Activated T-cell treated with anti-CD3 and anti-CD28 coated beads, Interleukin-2, amount 50 U/mL, for 1 hour (primary cell): ENCODE measurements around the gene MASTL.

Experiments
- DNase-seq: peaks from one replicate; pipeline ENCODE4 v3.0.0-alpha.2; 2020

Gene MASTL

GRCh38 chr10:27225642-27226257 is 70.6 kb downstream of the MASTL start:
- no peak for DNase-seq

DNA sequence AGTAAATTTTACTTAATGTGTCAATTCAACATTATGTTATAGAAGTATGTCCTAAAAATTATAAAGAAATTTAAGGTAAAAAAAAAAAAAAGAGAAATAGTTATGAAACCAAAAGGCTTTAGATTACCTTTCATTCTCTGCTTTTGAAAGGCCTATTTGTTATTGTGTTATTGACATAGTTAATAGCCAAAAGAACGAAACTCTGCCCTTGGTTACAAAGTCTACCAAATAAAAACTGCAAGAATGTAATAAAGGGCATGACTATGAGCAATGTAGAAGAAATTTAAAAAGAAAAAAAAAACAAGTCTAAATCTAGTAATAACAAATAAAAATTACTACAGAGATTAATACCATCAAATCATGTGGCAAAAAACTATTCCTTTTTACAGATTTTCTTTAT is 74.9 kb downstream of the MASTL start:
- DNase-seq: no peak

DNA sequence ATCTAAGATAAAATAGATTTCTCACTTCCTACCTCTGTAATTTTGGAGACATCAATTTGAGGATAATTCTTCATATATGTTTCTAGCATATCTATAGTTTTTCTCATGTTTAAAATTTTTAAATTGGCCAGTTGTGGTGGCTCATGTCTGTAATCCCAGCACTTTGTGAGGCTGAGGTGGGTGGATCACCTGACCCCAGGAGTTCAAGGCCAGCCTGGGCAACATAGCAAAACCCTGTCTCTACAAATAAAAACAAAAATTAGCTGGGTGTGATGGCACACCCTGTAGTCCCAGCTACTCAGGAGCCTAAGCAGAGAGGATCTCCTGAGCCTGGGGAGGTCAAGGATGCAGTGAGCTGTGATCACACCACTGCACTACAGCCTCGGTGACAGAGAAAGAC is 80.6 kb downstream of the MASTL start:
- DNase-seq: no peak
